H1 (cell line): ENCODE data around the gene ASIC1. TPM values are rescaled to one million over a fixed set of nuclear protein-coding genes. Genes with fewer than 3 reads are reported as not detected.

Source experiments
- CTCF ChIA-PET: fragments of 300-600 bp; sonication (Branson Sonifier 250); formaldehyde crosslinking; loops from one replicate; lab custom pipeline; 2021; ENCODE audit not compliant: partially characterized antibody; lab: Charles Lee
- POLR2A ChIA-PET: fragments of 300-600 bp; sonication (Branson Sonifier 250); formaldehyde crosslinking; loops from one replicate; lab custom pipeline; 2021; ENCODE audit warnings: inconsistent platforms; ENCODE audit not compliant: partially characterized antibody; lab: Charles Lee
- DNase-seq, 2 experiments: peaks; one replicate each; pipeline versions ENCODE4 v3.0.0 to v3.0.0-alpha.2; 2010 to 2022; ENCODE audit warnings: low spot score in 2 of 2, low read depth in 1 of 2, mixed read lengths in 1 of 2
- FAIRE-seq: peaks from 2 replicates; lab custom pipeline; 2011; peaks lifted over from hg19 to GRCh38; lab: Jason Lieb, UNC
- H2AFZ ChIP-seq: 2 replicates; pipeline ENCODE4 v1.8.1; 2012; ENCODE audit warnings: low read length, inconsistent platforms
- H2AK5ac ChIP-seq: 2 replicates; pipeline ENCODE4 v1.6.1; 2013; ENCODE audit warnings: low read depth, low read length
- H2BK120ac ChIP-seq: replicated peaks from 2 replicates; pipeline ENCODE3; 2013; ENCODE audit warnings: low read depth, low read length, inconsistent platforms
- H2BK12ac ChIP-seq: 2 replicates; pipeline ENCODE4 v1.6.1; 2013; ENCODE audit warnings: low read depth, low read length
- H2BK15ac ChIP-seq: 2 replicates; pipeline ENCODE4 v1.6.1; 2013; ENCODE audit warnings: low read length
- H2BK20ac ChIP-seq: 2 replicates; pipeline ENCODE4 v1.6.1; 2013; ENCODE audit warnings: low read length
- H2BK5ac ChIP-seq: 2 replicates; pipeline ENCODE4 v1.6.1; 2013; ENCODE audit warnings: low read depth, low read length
- H3K14ac ChIP-seq: 2 replicates; pipeline ENCODE4 v1.6.1; 2013; ENCODE audit warnings: inconsistent platforms; ENCODE audit not compliant: insufficient read length
- H3K18ac ChIP-seq: 2 replicates; pipeline ENCODE4 v1.6.1; 2013; ENCODE audit warnings: low read length; ENCODE audit errors: extremely low read depth
- H3K23ac ChIP-seq: 2 replicates; pipeline ENCODE4 v1.6.1; 2013; ENCODE audit warnings: inconsistent platforms; ENCODE audit not compliant: insufficient read length
- H3K23me2 ChIP-seq: 2 replicates; pipeline ENCODE4 v1.6.1; 2013; ENCODE audit warnings: low read depth, low read length
- H3K27ac ChIP-seq: 2 replicates; pipeline ENCODE4 v1.6.1; 2011; ENCODE audit warnings: low read depth, low read length, inconsistent platforms
- H3K27me3 ChIP-seq, 4 experiments: replicated peaks in 1 of 4; 1 replicate in 1 of 4; 2 replicates in 3 of 4; pipeline versions ENCODE4 v1.6.1 to v1.8.1; 2011 to 2013; ENCODE audit warnings: low read length in 3 of 4, mild to moderate bottlenecking in 3 of 4, inconsistent platforms in 2 of 4, mixed read lengths in 2 of 4, moderate library complexity in 1 of 4; ENCODE audit not compliant: control insufficient read depth in 3 of 4, insufficient read depth in 3 of 4; ENCODE audit errors: extremely low read depth in 1 of 4
- H3K36me3 ChIP-seq, 4 experiments: 2 replicates each; pipeline versions ENCODE4 v1.6.1 to v1.8.1; 2011 to 2013; ENCODE audit warnings: mild to moderate bottlenecking in 4 of 4, low read length in 3 of 4, moderate library complexity in 2 of 4, control low read depth in 1 of 4, inconsistent platforms in 1 of 4; ENCODE audit not compliant: insufficient read depth in 4 of 4, control insufficient read depth in 2 of 4
- H3K4ac ChIP-seq: replicated peaks from 2 replicates; pipeline ENCODE3; 2013; ENCODE audit warnings: low read length, low read depth, mixed read lengths, inconsistent platforms; ENCODE audit not compliant: insufficient read length
- H3K4me1 ChIP-seq, 4 experiments: replicated peaks in 1 of 4; 1 replicate in 1 of 4; 2 replicates in 3 of 4; pipeline versions ENCODE4 v1.6.1 to v1.8.1; 2011 to 2013; ENCODE audit warnings: low read length in 3 of 4, inconsistent platforms in 2 of 4, mixed read lengths in 1 of 4; ENCODE audit not compliant: insufficient read depth in 4 of 4, control insufficient read depth in 3 of 4
- H3K4me2 ChIP-seq, 2 experiments: 2 replicates each; pipeline versions ENCODE4 v1.6.1 to v1.8.1; 2011 to 2013; ENCODE audit warnings: low read depth in 2 of 2, low read length in 2 of 2, control low read depth in 1 of 2, inconsistent platforms in 1 of 2, mild to moderate bottlenecking in 1 of 2; ENCODE audit not compliant: insufficient read depth in 1 of 2
- H3K4me3 ChIP-seq, 4 experiments: fragments of 200-600, 300-600 bp in 1 of 4; sonication (generic), shearing (Covaris generic), sonication (Bioruptor Twin) in 1 of 4; 2 replicates each; pipeline versions ENCODE4 v1.5.1 to v1.8.1; 2011 to 2016; ENCODE audit warnings: low read length in 4 of 4, low read depth in 3 of 4, control low read depth in 2 of 4, inconsistent platforms in 2 of 4, mild to moderate bottlenecking in 2 of 4, mixed read lengths in 1 of 4, moderate library complexity in 1 of 4; ENCODE audit not compliant: insufficient read depth in 2 of 4; ENCODE audit errors: extremely low read depth in 1 of 4
- H3K56ac ChIP-seq: replicated peaks from 2 replicates; pipeline ENCODE3; 2013; ENCODE audit warnings: low read depth, mild to moderate bottlenecking, mixed read lengths, low read length, inconsistent platforms; ENCODE audit not compliant: insufficient read length
- H3K79me1 ChIP-seq: 2 replicates; pipeline ENCODE4 v1.6.1; 2013; ENCODE audit warnings: low read depth, low read length, control low read depth
- H3K79me2 ChIP-seq, 2 experiments: 2 replicates each; pipeline versions ENCODE4 v1.6.1 to v1.8.1; 2012 to 2013; ENCODE audit warnings: low read length in 2 of 2, mild to moderate bottlenecking in 2 of 2, inconsistent platforms in 1 of 2; ENCODE audit not compliant: insufficient read depth in 2 of 2, control insufficient read depth in 1 of 2
- H3K9ac ChIP-seq, 4 experiments: replicated peaks in 1 of 4; 1 replicate in 1 of 4; 2 replicates in 3 of 4; pipeline versions ENCODE4 v1.6.1 to v1.8.1; 2011 to 2013; ENCODE audit warnings: low read depth in 3 of 4, low read length in 3 of 4, control low read depth in 2 of 4, mild to moderate bottlenecking in 2 of 4, moderate library complexity in 2 of 4, inconsistent platforms in 1 of 4; ENCODE audit errors: extremely low read depth in 1 of 4
- H3K9me3 ChIP-seq, 2 experiments: 2 replicates each; pipeline versions ENCODE4 v1.6.1 to v1.8.1; 2012 to 2013; ENCODE audit warnings: mild to moderate bottlenecking in 2 of 2, moderate library complexity in 2 of 2, control low read depth in 1 of 2, inconsistent platforms in 1 of 2, low read depth in 1 of 2, low read length in 1 of 2, mixed read lengths in 1 of 2; ENCODE audit not compliant: insufficient read depth in 2 of 2
- H4K20me1 ChIP-seq, 2 experiments: replicated peaks in 1 of 2; 2 replicates each; pipeline versions ENCODE3 to v1.8.1; 2011 to 2013; ENCODE audit warnings: inconsistent platforms in 2 of 2, low read length in 2 of 2, mild to moderate bottlenecking in 1 of 2; ENCODE audit not compliant: insufficient read depth in 2 of 2, control insufficient read depth in 1 of 2
- H4K5ac ChIP-seq: 2 replicates; pipeline ENCODE4 v1.6.1; 2013; ENCODE audit warnings: low read length, low read depth, mixed read lengths, inconsistent platforms; ENCODE audit not compliant: insufficient read length
- H4K8ac ChIP-seq: 2 replicates; pipeline ENCODE4 v1.8.0; 2013; ENCODE audit warnings: mild to moderate bottlenecking, moderate library complexity, low read length, inconsistent platforms; ENCODE audit not compliant: insufficient read depth; ENCODE audit errors: extremely low read depth
- H4K91ac ChIP-seq: replicated peaks from 2 replicates; pipeline ENCODE3; 2013; ENCODE audit warnings: low read length, mixed read lengths, inconsistent platforms; ENCODE audit not compliant: insufficient read length
- CBX8 ChIP-seq: fragments of 300-800, 300-1000 bp; sonication (generic); IDR thresholded peaks from 2 replicates; pipeline ENCODE4 v1.7.1; 2016; ENCODE audit warnings: low read depth, low read length, borderline replicate concordance
- JUN ChIP-seq: IDR thresholded peaks from 2 replicates; pipeline ENCODE4 v1.6.1; 2011; ENCODE audit warnings: low read depth, mild to moderate bottlenecking, improper control_type of control experiment, low read length
- POLR2A ChIP-seq, 2 experiments: IDR thresholded peaks; 1 replicate in 1 of 2; 2 replicates in 1 of 2; pipeline ENCODE4 v1.6.1; 2011; ENCODE audit warnings: low read depth in 2 of 2, low read length in 2 of 2, mild to moderate bottlenecking in 2 of 2; ENCODE audit errors: control extremely low read depth in 1 of 2
- RBBP5 ChIP-seq: IDR thresholded peaks from 2 replicates; pipeline ENCODE4 v1.7.1; 2012; ENCODE audit warnings: low read depth, mild to moderate bottlenecking, inconsistent platforms, low read length, moderate library complexity, borderline replicate concordance
- WGBS, 2 experiments: shearing (Covaris generic) in 1 of 2; methylation state at CpG; one replicate each; pipeline versions ENCODE4 v1.1.6 to v1.1.7; 2013 to 2015; ENCODE audit warnings: low lambda C conversion rate in 2 of 2, mixed read lengths in 2 of 2, inconsistent platforms in 1 of 2, low coverage in 1 of 2, missing lambda C conversion rate in 1 of 2; ENCODE audit not compliant: insufficient replicate concordance in 2 of 2, insufficient coverage in 1 of 2, insufficient read length in 1 of 2; ENCODE audit errors: extremely low coverage in 1 of 2, missing lambda C conversion rate in 1 of 2; 5-methylcytosine and 5-hydroxymethylcytosine counted together
- polyA plus RNA-seq, 7 experiments: library from polyadenylated mRNA; depleted of rRNA in 3 of 7; stranded (reverse) in 5 of 7; unstranded in 2 of 7; fragments of >200 nt in 5 of 7; fragments of 200-250 nt in 2 of 7; gene quantifications; 1 replicate in 5 of 7; 2 replicates in 1 of 7; 4 replicates in 1 of 7; pipeline versions ENCODE4 v1.2.1 to v1.2.3, GENCODE V29; 2011 to 2013; ENCODE audit warnings: missing spikeins in 2 of 7, mixed read lengths in 2 of 7
- total RNA-seq: library from RNA; stranded (reverse); fragmentation: NEBNext Ultra II Directional; extraction: Animal tissue kit (Norgen Biotek cat#: 25700); gene quantifications from 2 replicates; pipeline ENCODE4 v1.2.1, GENCODE V29; 2021

ASIC1 gene
- total and polyA plus RNA-seq, 2 of the 8 experiments (the other 6 are each of a cell fraction or from before 2014, with no cell fraction given) = 2.4 to 4.4 TPM

GRCh38 chr12:50103351-50103750, 46.0 kb downstream of the ASIC1 start:
- Histone ChIP-seq H2BK120ac (no peak overlapping the region), H3K4me2 (no peak overlapping the region), H2BK15ac (no peak overlapping the region), H3K23me2 (no peaks in the 10 kb centered on the region), H2BK5ac (no peak overlapping the region), H3K9me3 (no peaks in the 10 kb centered on the region), H4K91ac (no peak overlapping the region), H3K4me1 (peaks cover 2 to 9% (median 6%) of the 10 kb centered on the region in 4 experiments; a peak in 5 of 7 replicates), H3K23ac (no peak overlapping the region), H3K14ac (no peak overlapping the region), H2AFZ (no peak overlapping the region), H3K18ac (no peak overlapping the region), H3K36me3 (peaks cover 15 to 25% (median 17%) of the 10 kb centered on the region in 4 experiments), H2AK5ac (no peak overlapping the region), H3K79me2 (no peaks in the 10 kb centered on the region), H3K4ac (no peak overlapping the region), H4K5ac (no peak overlapping the region), H4K20me1 (peaks cover 0 to 5% of the 10 kb centered on the region in 2 experiments), H3K56ac (no peak overlapping the region), H3K4me3 (no peak overlapping the region), H3K79me1 (no peaks in the 10 kb centered on the region), H3K27me3 (no peaks in the 10 kb centered on the region), H2BK12ac (0 out of 2 replicates have a peak overlapping the region, but pooled peaks have one; percentile 27), H2BK20ac (no peak overlapping the region), H3K9ac (no peak overlapping the region), H3K27ac (no peak overlapping the region), H4K8ac (no peak overlapping the region)
- TF ChIP-seq JUN (no peak), POLR2A (IDR thresholded peaks at IDR 0.05; ENCODE audit: control extremely low read depth in 1 of 2, low read depth in 2 of 2, low read length in 2 of 2) (0 out of 3 replicates have a peak, but pooled peaks of 1 of the 2 experiments have one; percentile 0), RBBP5 (no peak), CBX8 (no peak)
- DNase-seq (no peak), FAIRE-seq (no peak)
- WGBS, 2 experiments = 92% methylated on average over 2 of the region's 2 CpGs; no CpG with 5 or more reads in 1 of the 2 experiments
- ChIA-PET POLR2A (interaction anchor here (0.6 to 27.1 kb wide), 7 partner anchors 5 to 1072 kb away, joined by 3 to 457 read pairs (median 5); partner anchors contain the start of genes COX14, GPD1 and SMARCD1), CTCF (interaction anchor here (0.6 to 32.9 kb wide), 15 partner anchors 8 to 582 kb away, joined by 3 to 625 read pairs (median 4); partner anchors contain the start of genes CERS5, COX14 and SMARCD1)
